ENCODE results near the gene TEX26.

The TEX26 gene

GRCh38 chr13:30985637-30986205 lies 53.3 kb downstream of the TEX26 start:
- Histone ChIP-seq H3K9me3 (ENCODE audit: insufficient read depth, low read length) (no peaks in the 10 kb centered on the region), H3K9ac (ENCODE audit: low read length) (no peak overlapping the region), H3K27ac (ENCODE audit: low read depth, low read length) (no peak overlapping the region), H3K79me2 (ENCODE audit: insufficient read depth, low read length) (no peaks in the 10 kb centered on the region), H3K36me3 (ENCODE audit: low read length) (no peaks in the 10 kb centered on the region), H3K27me3 (ENCODE audit: low read length) (no peaks in the 10 kb centered on the region), H3K4me3 (ENCODE audit: insufficient read depth, low read length, poor library complexity, severe bottlenecking) (no peak overlapping the region), H3K4me2 (ENCODE audit: low read depth, low read length, poor library complexity, severe bottlenecking) (no peak overlapping the region), H2AFZ (ENCODE audit: low read depth, low read length, severe bottlenecking) (no peak overlapping the region), H4K20me1 (ENCODE audit: low read depth, low read length) (no peaks in the 10 kb centered on the region), H3F3A (ENCODE audit: insufficient read depth) (no peaks in the 10 kb centered on the region), H3K9me2 (replicated peaks; ENCODE audit: insufficient read depth, low read length) (no peaks in the 10 kb centered on the region)
- no peak for TF ChIP-seq EZH2phosphoT487 (conservative IDR thresholded peaks at IDR 0.05; ENCODE audit: low read length)
- TF ChIP-seq, protein P1, sequence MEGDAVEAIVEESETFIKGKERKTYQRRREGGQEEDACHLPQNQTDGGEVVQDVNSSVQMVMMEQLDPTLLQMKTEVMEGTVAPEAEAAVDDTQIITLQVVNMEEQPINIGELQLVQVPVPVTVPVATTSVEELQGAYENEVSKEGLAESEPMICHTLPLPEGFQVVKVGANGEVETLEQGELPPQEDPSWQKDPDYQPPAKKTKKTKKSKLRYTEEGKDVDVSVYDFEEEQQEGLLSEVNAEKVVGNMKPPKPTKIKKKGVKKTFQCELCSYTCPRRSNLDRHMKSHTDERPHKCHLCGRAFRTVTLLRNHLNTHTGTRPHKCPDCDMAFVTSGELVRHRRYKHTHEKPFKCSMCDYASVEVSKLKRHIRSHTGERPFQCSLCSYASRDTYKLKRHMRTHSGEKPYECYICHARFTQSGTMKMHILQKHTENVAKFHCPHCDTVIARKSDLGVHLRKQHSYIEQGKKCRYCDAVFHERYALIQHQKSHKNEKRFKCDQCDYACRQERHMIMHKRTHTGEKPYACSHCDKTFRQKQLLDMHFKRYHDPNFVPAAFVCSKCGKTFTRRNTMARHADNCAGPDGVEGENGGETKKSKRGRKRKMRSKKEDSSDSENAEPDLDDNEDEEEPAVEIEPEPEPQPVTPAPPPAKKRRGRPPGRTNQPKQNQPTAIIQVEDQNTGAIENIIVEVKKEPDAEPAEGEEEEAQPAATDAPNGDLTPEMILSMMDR (IDR thresholded peaks at IDR 0.05; ENCODE audit: insufficient read depth, low read length, poor library complexity, severe bottlenecking): no peak

- Histone ChIP-seq H3K9me2 (replicated peaks; ENCODE audit: insufficient read depth, low read length) (no peaks in the 10 kb centered on the region), H3F3A (ENCODE audit: insufficient read depth) (no peaks in the 10 kb centered on the region), H4K20me1 (ENCODE audit: low read depth, low read length) (no peaks in the 10 kb centered on the region), H3K9ac (ENCODE audit: low read length) (no peak overlapping the region), H3K9me3 (ENCODE audit: insufficient read depth, low read length) (no peaks in the 10 kb centered on the region), H3K27me3 (ENCODE audit: low read length) (no peaks in the 10 kb centered on the region), H3K4me2 (ENCODE audit: low read depth, low read length, poor library complexity, severe bottlenecking) (no peak overlapping the region), H3K27ac (ENCODE audit: low read depth, low read length) (no peak overlapping the region), H2AFZ (ENCODE audit: low read depth, low read length, severe bottlenecking) (no peak overlapping the region), H3K4me3 (ENCODE audit: insufficient read depth, low read length, poor library complexity, severe bottlenecking) (no peak overlapping the region), H3K36me3 (ENCODE audit: low read length) (no peaks in the 10 kb centered on the region), H3K79me2 (ENCODE audit: insufficient read depth, low read length) (no peaks in the 10 kb centered on the region)
- TF ChIP-seq EZH2phosphoT487 (conservative IDR thresholded peaks at IDR 0.05; ENCODE audit: low read length): no peak
- TF ChIP-seq, protein P1 (IDR thresholded peaks at IDR 0.05; ENCODE audit: insufficient read depth, low read length, poor library complexity, severe bottlenecking): no peak
These were observed 58.7 kb downstream of the TEX26 start for GRCh38 chr13:30991184-30991583.

- no peaks in the 10 kb centered on the region for H3K9me2 ChIP-seq (replicated peaks; ENCODE audit: insufficient read depth, low read length)
- no peak overlapping the region for H3K4me2 ChIP-seq (ENCODE audit: low read depth, low read length, poor library complexity, severe bottlenecking)
- H3K79me2 ChIP-seq (ENCODE audit: insufficient read depth, low read length): no peaks in the 10 kb centered on the region
- no peaks in the 10 kb centered on the region for H4K20me1 ChIP-seq (ENCODE audit: low read depth, low read length)
- no peak overlapping the region for H2AFZ ChIP-seq (ENCODE audit: low read depth, low read length, severe bottlenecking)
- H3K27me3 ChIP-seq (ENCODE audit: low read length): no peaks in the 10 kb centered on the region
- H3K4me3 ChIP-seq (ENCODE audit: insufficient read depth, low read length, poor library complexity, severe bottlenecking): no peak overlapping the region
- H3K36me3 ChIP-seq (ENCODE audit: low read length): no peaks in the 10 kb centered on the region
- no peaks in the 10 kb centered on the region for H3K9me3 ChIP-seq (ENCODE audit: insufficient read depth, low read length)
- H3K27ac ChIP-seq (ENCODE audit: low read depth, low read length): no peak overlapping the region
- TF ChIP-seq, protein P1 (IDR thresholded peaks at IDR 0.05; ENCODE audit: insufficient read depth, low read length, poor library complexity, severe bottlenecking): no peak
- no peak for TF ChIP-seq EZH2phosphoT487 (conservative IDR thresholded peaks at IDR 0.05; ENCODE audit: low read length)
- H3K9ac ChIP-seq (ENCODE audit: low read length): no peak overlapping the region
- H3F3A ChIP-seq (ENCODE audit: insufficient read depth): no peaks in the 10 kb centered on the region
These were observed 59.5 kb downstream of the TEX26 start for GRCh38 chr13:30991922-30992321.
